Measurements from ENCODE around the gene OR51V1.
"Not testable (repeated sequence)": the region's sequence is repeated elsewhere in the genome, so short reads cannot be mapped to it uniquely, and the experiment has no call there.

The OR51V1 gene

GRCh38 chr11:5229796-5230195 lies 29.3 kb upstream of the OR51V1 start:
- peak; percentile 33 for DNase-seq

DNA sequence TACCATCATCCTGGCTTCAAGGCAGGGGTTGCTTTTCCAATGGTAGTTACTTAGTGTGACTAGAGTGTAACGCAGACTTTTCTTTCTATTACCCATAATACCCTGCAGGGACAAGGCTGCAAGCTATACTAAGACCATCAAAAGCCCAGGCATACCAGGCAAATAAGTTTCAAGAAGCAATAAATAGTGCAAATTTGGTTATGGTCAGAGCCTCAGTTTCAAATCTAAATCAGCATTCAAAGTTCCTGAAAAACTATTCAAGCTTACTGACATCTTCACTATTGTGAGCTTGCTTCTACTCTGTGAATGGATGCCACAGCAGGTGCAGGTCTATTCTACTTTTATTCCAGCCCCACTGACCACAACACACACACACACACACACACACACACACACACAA lies 28.9 kb upstream of the OR51V1 start:
- no peak for DNase-seq

DNA sequence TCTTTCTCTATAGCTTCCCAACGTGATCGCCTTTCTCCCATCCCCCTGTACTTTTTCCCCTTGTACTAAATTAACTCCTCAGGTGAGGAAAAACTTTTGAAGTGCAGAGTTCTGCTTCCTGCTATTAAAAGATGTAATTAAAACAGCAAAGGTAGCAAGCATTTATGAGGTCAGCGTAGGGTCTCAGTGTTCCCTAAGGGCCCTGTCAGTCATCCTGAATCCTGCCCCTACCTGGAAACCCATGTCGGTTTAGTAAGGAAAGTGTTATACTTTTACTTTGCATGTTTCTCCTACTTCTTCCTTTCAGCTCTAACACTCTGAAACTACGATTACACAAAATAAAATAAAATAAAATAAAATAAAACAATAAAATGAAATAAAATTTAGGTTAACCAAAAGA lies 27.6 kb upstream of the OR51V1 start:
- no peak for DNase-seq

DNA sequence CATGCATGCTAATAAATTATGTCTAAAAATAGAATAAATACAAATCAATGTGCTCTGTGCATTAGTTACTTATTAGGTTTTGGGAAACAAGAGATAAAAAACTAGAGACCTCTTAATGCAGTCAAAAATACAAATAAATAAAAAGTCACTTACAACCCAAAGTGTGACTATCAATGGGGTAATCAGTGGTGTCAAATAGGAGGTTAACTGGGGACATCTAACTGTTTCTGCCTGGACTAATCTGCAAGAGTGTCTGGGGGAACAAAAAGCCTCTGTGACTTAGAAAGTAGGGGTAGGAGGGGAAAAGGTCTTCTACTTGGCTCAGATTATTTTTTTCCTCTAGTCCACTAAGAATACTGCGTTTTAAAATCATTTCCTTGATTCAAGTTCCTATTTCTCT lies 27.2 kb upstream of the OR51V1 start:
- peak; percentile 77 for DNase-seq

- peak; percentile 97 for DNase-seq
Observed at GRCh38 chr11:5226732-5227310, 26.3 kb upstream of the OR51V1 start, which contains the start of gene HBB. Gene HBB, minus strand, starts transcription at chr11:5227071. Its CDS starts 50 bp downstream, at chr11:5227021.

- DNase-seq = peak; percentile 91
Observed at GRCh38 chr11:5225480-5225871, 25.0 kb upstream of the OR51V1 start.

- peak; percentile 91 for DNase-seq
Observed at GRCh38 chr11:5224538-5225479, 24.3 kb upstream of the OR51V1 start.

DNA sequence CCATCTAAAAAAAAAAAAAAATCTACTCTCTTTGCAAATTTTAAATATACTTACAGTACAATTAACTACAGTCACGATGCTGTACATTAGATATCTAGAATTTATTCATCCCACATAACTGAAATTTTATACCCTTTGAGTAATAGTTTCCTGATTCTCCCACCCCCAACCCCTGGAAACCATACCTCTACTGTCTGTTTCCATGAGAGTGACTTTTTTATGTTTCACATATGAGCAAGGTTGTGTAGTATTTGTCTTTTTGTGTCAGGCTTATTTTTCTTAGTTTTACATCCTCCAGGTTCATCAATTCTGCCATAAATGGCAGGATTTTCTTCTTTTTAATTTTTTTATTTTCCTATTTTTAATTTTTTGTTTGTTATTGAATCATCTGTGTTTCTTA lies 23.2 kb upstream of the OR51V1 start:
- peak; percentile 79 for DNase-seq

DNA sequence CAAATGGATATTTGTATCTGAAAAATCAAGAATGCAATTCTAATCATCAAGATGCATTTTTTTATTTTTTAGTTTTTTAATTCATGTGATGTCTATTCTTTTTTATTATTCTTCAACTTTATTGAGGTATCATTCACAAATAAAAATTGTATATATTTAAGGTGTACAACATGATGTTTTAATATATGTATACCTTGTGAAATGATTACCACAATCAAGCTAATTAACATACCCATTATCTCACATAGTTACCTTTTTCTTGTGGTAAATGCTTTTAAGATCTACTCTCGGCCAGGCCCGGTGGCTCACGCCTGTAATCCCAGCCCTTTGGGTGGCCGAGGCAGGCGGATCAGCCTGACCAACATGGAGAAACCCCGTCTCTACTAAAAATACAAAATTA lies 22.7 kb upstream of the OR51V1 start:
- peak; percentile 57 for DNase-seq

GRCh38 chr11:5210376-5210885 lies 9.9 kb upstream of the OR51V1 start:
- DNase-seq = no peak

DNA sequence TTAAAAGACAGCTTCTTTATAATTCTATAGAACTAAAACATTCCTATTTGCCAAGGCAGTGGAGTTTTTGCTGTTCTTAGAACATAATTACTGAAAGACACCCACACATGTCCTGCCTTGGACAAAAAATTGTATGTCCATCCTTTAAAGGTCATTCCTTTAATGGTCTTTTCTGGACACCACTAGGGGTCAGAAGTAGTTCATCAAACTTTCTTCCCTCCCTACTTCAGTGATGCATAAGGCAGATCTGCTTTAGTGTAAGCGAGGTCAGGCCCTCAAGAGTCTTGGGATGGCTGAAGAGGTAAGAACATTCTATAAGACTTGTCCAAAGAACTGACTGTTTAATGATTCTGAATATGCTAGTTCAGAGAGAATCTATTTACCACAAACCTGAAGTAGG lies 4.3 kb upstream of the OR51V1 start:
- peak; percentile 94 for DNase-seq

- DNase-seq = no peak
Observed at GRCh38 chr11:5203366-5203765, 2.9 kb upstream of the OR51V1 start.

GRCh38 chr11:5198285-5198684 lies 2.2 kb downstream of the OR51V1 start:
- DNase-seq = no peak

- DNase-seq = peak; percentile 33
Observed at GRCh38 chr11:5197536-5197935, 2.9 kb downstream of the OR51V1 start.

GRCh38 chr11:5196731-5197130 lies 3.8 kb downstream of the OR51V1 start:
- DNase-seq = no peak

- no peak for DNase-seq
Observed at GRCh38 chr11:5196067-5196466, 4.4 kb downstream of the OR51V1 start.

DNA sequence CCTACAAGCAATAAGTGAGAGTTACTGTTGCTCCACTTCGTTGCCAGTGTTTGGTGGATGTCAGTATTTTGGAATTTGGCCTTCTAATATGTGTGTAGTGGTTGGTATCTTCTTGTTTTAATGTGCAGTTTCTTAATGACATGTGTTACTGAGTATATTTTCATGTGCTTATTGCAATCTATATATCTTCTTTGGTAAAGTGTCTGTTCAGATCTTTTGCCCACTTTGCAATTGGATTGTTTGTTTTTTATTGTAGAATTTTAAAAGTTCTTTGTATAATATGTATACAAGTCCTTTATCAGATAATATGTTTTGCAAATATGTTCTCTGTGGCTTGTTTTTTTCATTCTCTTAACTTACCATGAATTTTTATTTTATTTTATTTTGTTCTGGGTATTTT lies 7.7 kb downstream of the OR51V1 start:
- DNase-seq = no peak

DNA sequence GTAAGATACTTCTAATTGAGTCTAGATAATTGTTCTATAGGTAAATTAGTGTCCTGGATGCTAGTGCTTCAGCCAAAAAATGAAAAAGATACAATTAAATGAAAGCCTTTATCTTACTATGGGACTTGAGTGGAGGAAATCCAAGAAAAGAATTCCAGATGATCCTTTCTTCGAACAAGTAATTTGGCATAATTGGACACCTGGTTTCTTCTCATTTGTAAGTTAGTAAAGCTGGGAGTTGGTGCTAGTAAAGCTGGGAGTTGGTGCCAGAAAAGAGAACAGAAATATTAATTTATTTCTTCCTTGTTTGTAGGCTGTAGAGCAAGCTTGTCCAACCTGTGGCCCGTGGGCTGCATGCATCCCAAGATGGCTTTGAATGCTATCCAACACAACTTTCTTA lies 12.3 kb downstream of the OR51V1 start:
- DNase-seq = no peak

- DNase-seq = no peak
Observed at GRCh38 chr11:5178046-5178837, 22.2 kb downstream of the OR51V1 start.

DNA sequence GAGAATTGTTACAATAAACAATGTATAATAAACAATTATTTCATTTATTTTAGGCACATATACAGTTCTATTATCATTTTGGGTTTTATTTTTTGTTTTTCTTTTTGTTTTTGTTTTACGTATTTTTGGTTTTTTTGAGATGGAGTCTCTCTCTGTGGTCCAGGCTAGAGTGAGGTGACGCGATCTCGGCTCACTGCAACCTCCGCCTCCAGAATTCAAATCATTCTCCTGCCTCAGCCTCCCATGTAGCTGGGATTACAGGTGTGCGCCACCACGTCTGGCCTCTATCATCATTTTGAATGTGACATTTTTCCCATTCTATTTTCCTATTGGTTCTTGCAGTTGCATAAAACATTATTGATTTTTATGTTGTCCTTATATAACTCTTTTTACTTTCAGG lies 25.5 kb downstream of the OR51V1 start:
- DNase-seq = no peak

DNA sequence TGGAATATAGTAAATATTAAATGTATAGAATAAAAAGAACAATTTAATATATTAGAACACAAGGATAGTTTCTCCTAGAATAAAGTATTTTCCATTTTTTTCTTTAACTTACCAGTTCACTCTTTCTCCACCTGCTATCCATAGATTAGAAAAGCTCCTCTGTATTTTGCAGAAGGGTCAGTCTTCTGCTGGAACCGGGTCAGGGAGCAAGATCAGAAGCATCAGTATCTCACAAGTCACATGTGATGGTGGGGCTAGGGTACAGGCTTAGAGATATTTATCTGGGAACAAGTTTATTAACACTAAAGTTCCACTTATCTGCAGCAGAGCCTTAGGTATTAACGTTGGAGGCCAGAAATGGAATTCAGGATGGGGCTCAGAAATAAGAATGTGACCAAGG lies 28.6 kb downstream of the OR51V1 start:
- peak; percentile 16 for DNase-seq

DNA sequence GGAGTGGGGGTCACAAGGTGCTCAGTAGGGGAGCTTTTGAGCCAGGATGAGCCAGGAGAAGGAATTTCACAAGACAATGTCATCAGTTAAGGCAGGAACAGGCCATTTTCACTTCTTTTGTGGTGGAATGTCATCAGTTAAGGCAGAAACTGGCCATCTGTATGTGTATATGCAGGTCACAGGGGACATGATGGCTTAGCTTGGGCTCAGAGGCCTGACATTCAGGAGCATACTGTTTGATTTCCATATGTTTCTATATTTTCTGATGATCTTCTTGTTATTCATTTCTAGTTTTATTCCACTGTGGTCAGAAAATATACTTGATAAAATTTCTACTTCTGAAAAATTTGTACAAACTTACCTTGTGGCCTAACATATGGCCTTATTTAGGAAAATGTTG lies 34.6 kb downstream of the OR51V1 start:
- not testable (repeated sequence) for DNase-seq

GRCh38 chr11:5164807-5165206 lies 35.7 kb downstream of the OR51V1 start:
- not testable (repeated sequence) for DNase-seq

Measured in hematopoietic multipotent progenitor cell treated with erythropoietin and hydrocortisone succinate and interleukin-3 and kit ligand, for 8 days (in vitro differentiated cells).